Stimulated activated CD8-positive, alpha-beta memory T cell treated with anti-CD3 and anti-CD28 coated beads, Interleukin-7, amount 100 ng/mL, for 24 hours (primary cell): Measurements from ENCODE around the gene TRMT2A.

Source experiments
- DNase-seq: peaks from one replicate; pipeline ENCODE4 v3.0.0-alpha.2; 2020; ENCODE audit warnings: low read depth

The TRMT2A gene

DNA sequence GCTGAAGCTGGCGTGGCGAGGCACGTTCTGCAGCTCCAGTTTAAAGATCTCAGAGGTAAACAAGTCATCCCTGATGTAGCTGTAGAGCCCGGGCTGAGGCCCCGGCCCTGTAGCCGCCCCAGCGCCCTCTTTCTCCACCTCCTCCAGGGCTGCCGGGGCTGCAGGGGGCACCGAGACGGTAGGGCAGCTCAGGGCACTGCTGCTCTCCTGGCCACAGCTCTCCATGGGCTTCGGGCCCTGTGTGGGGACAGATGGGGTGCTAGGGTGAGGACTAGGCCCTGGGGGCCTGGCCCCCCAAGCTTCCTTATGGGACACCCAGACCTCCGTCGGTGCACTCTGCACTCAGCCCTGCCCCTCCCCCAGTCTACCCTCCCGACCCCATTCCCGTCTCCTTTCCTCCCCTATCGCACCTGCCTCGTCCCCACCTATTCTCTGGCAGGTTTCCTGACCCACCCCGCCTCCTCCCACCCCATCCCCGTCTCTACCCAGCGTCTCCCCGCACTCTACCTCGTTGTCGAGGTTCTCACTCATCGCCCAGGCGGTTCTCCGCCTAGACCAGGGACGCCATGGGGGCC is 563 bp downstream of the TRMT2A start:
- DNase-seq = no peak

DNA sequence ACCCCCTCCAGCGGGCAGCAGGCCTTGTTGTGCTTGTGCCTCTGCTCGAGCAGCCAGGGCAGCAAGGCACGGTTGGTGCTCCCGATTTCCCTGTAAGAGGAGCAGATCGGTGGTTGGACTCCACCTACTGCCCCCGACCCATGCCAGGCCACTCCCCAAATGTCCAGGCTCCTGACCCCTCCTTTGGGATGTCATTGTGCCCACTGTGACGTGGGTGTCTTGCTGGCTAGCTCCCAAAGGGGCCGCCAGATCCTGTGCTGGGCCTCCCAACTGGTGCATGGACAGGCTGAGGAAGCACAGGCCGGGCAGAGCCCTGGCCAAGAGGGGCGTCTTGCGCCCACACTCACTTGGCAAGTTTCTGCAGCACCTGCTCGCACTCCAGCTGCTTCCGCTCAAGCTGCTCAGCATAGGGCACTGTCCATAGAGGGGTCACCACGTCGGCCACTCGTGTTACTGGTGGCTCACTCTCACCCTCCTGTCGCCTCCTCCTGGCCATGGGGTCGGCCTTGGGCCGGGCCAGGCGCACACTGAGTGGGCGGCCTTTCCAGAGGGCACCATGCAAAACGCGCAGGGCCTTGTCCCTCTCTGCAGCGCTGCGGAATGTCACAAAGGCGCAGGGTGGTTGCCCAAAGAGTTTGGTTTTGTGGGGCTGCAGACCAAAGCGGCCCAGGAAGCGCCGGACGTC is 1.2 kb downstream of the TRMT2A start, which contains the start of gene RANBP1:
TSS of gene RANBP1 (plus strand) at position 414 of the 685 bp plus-strand sequence. CDS start at position 495, 81 bp downstream.
- DNase-seq = no peak

DNA sequence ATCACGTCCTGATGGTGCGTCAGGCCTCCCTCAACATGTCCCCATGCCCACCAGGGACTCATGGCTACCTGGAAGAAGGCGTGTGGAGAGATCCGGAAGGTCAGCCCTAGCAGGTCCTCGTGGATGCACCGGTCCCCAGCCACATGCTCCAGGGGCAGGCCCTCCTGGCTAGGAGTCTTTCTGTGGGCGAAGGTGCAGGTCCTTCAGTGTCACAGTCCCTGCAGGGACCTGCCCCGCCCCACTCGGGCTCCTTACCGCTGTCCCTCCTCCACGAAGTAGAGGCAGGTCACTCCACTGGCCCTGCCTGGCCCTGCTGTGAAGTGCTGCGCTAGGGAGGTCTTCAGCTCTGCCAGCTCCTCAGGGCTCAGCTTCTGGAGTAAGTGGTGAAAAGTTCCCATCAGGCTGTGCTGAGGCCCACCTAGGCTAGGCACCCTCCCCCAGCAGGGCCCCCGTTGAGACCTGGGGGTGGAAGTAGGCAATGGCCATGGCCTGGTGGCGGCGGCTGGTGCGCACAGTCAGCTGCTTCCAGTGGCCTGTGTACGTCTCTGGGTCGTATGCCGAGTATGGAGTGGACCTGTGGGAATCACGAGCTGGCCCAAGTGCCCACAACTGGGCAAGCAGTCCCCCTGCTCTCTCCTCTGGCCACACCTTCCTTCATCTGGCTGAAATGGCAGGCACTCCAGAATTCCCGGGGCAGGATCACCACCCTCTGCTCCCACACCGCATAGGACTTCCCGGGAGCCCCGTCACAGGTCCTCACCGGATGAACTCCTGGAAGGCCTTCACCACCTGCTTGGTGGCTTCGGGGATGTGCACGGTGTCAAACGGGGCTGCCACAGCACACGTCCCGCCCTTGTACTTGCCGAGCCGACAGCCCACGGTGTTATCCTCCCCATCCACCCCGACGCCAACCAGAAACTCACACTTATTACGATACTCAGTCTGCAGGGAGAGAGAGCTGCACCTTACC is 2.2 kb downstream of the TRMT2A start:
- DNase-seq = no peak

DNA sequence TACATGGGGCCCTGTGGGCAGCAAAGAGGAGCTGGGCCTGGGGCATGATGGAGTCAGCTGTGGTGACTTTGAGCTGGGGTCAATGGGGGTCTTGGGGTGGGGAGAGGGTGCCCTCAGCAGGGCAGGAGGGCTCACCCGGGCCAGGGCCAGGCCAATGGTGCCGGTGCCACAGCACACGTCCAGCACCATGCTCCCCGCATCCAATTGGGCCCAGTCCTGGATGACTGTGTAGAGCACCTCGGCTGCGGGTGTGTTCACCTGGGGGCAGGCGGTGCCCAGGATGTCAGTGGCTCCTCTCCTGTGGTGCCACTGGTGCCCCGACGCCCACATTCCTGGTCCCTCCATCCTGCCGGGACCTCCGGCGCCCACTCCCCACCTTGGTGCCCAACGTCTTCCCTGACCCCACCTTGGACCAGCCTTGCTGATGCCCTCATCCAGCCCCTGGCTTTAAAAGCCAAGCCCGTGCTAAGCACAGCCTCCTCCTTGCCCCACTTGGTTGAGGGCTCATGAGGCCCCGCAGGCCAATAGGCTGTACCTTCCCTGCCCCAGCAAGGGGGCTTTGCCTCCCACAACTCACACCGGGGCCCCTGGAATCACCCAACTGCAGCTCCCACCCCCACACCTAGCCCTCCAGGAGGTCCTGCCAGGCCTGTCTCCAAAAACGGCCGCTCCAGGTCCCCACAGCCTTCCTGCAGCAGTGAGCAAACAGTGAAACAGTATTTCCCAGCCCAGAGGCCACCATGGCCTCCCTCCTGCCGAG is 3.3 kb downstream of the TRMT2A start:
- DNase-seq = no peak

DNA sequence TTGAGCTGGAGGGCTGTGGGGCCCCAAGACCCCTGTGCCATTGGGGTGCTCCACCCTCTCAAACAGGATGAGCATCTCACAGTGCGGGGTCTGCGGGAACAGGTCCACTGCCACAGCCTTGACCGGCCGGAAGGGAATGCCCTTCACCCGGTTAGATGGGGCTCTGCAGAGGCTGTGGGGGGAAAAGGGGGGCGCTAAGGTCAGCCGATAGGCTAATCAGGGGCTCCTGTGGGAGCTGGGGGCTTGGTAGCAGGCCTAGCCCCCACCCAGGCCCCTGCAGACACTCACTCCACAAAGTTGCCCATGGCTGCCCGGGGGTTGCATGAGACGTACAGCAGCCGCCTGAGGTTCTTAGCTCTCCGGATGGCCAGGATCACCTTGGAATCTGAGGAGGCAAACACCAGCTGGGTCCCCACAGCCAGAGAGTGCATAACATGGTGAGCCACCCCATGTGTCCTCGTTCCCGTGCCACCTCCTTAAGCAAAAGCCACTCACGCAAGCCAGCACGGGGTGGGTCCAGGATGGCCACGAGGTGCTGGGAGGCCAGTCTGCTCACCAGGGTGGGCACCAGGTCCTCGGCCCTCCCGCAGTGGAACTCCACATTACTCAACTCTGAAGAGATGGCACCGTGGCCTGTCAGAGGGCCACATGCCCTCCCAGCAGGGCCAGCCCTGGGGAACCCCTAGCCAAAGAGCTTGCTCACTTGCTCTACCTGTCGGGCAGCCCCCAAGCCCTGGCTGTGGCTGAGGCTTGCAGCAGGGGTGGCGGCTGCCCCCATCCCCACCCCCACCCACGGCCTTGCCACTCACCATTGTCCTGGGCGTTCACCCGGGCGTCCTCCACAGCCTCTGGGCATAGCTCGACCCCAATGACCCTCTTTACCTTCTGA is 4.2 kb downstream of the TRMT2A start:
- no peak for DNase-seq

DNA sequence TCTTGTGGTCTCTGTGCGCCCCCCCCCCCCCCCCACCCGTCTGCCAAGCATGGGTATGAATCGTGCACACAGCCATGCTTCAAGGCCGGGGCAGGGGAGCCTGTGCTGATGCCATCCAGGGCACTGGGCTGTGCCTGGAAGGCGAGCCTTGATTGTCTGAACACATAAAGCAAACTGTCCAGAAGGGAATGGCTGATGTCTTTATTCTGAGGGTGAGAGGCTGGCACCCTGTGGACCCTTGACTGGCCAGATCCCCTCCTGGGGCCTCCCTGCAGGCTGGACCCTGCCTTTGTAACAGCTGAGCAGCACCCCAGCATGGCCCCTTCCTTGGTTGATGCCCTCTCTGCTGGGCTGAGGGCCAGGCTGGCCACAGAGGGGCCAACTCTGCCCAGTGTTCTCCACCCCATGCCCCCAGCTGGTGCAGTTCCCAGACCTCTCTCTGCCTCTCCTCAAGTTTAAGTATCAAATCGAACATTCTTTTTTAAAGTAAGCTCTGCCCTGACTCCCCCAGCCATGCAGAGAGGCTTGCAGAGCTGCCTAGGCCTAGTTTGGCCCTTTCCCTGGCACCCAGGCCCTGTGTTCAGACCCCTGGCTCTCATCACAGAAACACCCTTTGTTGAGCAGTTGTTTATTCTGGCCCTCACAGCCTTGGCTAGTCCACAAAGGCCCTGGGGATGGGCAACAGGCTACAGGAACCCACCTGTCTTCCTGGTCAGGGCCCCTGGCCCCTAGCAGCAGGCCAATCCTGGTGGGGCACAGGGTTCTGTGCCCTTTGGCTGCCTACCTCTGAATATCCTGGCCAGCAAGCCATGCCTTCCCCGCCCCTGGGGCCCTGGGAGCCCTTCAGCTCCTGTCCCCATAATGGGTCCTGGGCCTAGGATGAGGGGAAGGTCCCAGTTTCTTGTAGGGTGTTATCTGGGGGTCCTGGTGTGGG is 5.1 kb downstream of the TRMT2A start:
- no peak for DNase-seq

DNA sequence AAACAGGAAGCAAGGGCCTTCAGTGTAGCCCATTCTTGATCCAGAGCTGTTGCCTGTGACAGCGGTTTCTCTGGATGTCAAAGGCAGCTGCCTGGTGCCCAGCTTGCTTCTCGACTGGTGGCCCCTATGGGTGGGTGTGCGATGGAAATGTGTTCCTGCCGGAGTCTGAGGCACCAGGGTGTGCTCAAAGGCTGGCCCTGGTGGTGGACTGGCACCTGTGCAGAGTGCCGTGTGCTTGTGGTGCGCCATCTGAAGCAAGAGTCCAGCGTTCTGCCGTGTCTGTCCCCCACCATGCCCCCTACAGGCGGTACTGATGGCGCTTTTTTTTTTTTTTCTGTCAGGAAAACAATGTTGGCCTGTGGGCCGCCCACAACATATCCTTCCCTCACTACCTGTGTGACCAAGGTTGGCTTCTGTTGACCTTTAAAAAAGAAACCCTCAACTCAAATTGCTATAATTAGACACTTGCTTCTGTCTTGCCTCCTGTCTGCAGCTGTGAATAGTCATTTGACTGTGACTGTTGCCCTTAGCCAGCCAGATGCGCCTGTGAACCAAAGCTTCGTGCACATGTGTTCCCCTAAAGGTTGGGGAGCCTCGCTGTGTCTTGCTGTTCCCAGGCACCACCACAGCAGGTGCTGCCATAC is 5.9 kb downstream of the TRMT2A start:
- DNase-seq = no peak

DNA sequence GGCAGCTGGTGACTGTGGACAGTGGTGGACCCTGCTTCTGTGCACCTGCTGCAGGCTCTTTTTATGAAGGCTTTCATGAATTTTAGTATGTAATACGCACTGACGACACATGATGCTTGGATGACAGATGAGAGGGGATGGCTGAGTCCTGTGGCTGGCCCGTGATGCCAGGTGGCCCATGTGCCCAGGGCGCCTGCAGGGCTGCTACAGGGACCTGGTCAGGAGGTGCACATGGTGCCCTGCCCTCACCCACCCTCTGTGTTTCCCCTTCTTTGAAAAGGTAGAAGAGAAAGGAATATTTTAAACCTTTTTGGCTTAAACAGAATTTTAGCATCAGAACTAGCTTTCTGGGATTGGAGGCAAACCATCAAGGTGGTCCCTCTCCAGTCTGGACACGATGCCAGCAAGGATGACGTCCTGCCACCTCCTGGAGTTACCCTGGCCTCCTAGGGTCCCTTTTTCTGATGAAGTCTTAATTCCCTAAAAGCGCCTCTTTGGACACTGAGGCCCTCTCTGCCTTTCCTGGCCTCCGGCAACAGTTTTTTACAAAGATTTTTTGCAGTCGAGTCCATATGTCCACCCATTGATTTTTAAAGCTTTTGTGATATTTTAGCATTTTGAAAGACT is 6.6 kb downstream of the TRMT2A start:
- DNase-seq = no peak

DNA sequence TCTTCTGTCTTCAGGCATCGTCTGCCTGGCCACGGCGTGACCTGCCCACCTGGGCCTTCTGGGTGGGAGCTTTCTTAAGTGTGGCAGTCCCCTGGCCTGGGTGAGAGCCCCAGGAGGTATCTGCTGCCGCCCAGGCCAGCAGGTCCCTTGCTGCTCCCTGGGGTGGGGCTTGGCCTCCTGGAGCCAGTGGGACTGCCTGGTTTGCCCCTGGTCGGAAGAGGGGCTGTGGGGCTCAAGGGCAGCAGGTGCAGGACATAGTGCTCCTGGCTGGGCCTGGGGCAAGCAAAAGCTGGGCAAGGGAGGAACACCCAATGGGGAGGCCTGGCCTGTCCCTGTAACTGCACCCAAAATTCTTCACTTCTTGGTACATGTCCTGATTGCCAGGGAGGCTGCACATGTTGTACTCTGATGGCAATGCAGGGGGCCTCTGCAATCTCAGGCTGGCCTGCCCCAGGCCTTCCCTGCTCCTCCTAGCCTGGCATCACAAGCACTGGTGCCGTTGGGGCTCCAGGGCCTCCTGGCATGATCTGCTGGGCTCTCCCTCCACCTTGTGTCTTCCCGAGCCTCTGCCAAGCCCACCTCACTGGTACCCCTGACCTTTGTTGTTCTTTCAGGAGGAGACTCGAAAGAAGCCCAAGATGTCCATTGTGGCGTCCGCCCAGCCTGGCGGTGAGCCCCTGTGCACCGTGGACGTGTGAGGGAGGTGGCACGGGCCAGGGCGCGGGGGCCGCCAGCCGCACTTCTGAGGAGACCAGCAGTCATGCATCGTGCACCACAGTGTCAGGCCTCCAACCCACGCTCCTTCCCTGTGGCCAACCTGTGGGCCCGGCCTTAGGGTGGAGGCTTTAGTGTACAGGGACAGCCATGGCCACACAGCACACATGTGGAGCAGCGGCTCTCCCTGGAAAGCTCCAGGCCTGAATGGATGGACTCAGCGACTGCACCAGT is 7.3 kb downstream of the TRMT2A start:
- DNase-seq = no peak

DNA sequence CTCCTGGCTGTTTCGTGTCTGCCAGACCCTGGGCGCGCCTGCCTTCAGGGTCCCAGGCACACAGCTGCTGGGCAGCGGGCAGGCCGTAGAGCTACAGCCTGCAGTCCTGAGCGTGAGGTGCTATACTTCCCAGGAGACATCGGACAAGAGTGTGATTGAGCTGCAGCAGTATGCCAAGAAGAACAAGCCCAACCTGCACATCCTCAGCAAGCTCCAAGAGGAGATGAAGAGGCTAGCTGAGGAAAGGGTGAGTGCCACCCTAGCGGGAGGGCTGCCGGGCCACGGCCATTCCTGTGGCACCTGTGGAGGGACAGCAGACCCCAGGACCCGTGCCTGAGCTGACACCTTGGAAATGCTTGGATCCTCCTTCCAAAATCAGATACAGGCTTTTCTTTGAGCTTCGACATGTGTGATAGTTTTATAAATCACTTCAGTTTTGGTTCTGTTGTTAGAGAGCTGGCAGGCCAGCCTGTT is 8.2 kb downstream of the TRMT2A start:
- DNase-seq = no peak

DNA sequence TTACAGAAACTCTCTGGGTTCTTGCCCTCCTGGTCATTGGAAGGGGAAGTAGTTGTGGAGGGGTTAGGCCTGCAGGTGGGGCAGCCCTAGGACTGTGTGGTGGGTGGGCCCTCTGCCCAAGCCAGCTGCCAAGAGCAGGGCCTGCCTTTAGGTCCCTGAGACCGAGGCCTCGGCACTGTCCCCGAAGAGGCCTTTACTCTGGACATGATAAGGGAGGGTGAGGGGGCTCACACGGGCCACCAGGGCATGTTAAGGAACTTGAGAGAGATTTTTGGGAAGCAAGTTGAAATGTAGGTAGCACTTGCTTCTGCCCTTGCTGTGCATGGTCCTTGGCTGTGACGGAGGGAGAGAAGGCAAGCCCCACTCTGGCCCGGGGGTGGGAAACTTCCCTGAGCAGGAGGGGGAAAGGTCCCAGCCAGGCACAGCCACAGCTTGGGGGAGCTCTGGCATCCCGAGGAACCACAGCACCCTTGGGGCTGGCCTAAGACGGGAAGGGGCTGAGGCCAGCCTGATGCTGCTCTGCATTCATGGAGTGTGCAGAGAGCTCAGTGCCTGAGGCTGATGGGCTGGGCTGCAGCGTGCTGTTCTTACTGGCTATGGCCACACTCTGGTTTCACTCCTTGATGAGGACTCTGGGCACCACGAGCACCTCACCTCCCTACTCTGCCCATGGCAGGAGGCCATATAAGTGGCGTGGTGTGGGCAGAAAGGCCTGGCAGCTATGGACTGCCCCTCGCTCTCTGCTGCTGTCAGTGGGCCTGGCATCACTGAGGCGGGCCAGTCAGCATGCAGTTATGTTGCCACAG is 8.9 kb downstream of the TRMT2A start:
- DNase-seq = no peak

DNA sequence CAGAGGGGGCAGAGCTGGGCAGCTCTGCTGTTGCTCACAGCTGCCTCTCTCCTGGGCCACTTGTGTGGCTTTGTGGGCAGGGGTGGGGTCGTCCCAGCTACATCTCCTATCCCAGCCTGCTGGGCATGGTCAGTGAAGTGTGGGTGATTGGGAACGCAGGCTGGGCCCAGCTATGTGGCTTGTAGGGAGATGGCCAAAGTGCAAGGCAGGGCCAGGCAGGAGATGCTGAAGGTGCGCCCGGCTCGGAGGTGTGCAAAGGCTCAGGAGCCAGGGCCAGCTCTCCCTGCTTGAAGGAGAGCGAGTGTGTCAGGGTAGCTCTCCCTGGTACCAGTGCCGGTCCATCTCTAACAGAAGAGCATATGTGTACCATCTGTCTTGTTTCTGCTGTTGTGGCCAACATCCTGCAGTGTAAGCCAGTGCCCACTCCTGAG is 9.5 kb downstream of the TRMT2A start:
- no peak for DNase-seq

DNA sequence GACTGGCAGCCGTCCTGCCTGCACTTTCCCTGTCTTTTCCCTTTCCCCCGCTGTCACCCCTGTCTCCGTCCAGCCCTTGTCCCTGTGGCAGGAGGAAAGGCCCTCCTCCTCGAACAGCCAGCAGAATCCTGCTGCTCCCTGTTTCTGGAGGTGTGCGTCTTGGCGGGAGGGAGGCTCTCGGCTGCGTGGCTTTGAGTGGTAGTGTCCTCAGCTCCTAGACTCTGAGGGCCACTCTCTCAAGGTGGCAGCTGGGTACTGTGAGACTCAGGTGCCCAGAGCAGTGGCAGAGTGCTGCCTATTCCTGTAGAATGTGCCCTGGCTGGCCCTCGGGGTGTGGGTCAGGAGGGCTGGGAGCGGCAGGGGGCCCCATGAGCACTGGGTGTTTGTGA is 10.2 kb downstream of the TRMT2A start:
- no peak for DNase-seq

DNA sequence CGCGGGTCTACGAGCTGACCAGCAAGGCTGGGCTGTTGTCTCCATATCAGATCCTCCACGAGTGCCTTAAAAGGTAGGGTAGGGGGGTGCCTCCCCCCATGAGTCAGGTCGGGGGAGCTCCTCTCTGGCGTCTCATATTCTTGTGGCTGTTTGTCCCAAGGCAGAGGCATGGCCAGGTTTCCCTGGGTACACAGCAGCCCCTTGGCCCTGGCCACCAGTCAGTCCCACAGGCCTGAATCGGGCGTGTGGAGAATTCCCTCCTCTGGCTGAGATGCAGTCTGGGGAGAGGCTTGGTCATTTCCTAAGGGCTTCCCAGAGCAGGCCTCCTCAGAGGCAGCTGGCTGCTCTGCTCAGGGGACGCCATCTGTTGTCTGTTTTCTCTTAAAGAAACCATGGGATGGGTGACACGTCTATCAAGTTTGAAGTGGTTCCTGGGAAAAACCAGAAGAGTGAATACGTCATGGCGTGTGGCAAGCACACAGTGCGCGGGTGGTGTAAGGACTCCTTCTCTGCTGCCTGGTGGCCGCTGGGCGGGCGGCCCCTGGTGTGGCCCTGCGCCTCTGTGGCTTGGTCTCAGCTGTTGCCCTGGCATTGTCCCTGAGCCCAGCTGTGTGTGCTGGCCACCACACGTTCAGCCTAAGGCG is 10.7 kb downstream of the TRMT2A start:
- no peak for DNase-seq

DNA sequence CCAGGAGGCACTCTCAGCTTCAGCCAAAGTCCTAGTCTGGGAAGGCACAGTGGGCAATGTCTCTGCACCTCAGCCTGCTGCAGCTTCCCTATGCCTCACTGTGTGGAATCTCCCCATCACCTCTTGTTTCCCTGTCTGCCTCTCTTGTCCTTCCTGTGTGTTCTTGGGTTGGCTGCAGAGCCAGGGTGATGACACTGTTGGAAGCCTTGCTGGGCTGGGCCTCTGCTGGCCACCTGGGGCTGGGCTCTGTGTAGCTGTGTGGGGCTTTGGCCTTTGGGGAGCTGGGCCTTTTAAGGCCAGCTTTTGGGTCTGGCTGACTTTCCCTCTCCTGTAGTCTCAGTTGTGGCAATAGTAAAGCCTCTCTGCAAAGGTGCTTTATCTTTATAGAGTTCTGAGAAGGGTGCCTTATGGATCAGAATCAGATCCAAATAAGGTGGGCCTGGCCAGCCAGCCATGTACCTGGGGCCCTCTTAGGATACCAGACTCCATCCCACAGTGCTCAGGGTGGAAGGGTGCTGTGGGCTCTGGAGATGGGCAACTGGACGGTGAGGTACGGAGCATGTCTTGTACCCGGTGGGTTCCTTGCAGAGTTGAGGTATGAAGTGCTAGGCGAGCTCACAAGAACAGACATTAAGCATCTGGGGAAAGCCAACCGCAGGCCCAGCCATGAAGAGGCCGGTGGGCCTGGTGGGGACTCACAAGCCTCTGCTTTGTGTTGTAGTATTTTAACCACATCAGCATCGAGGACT is 11.4 kb downstream of the TRMT2A start:
- DNase-seq = no peak
